ENCODE data around the gene PLK2. TPM values are rescaled to one million over a fixed set of nuclear protein-coding genes. Genes with fewer than 3 reads are reported as not detected.
A peak's percentile ranks its signal among the peaks of the same experiment; 100 is the strongest.

The PLK2 gene
- polyA plus RNA-seq, 2 of the 4 experiments (the other 2 are of a cell fraction) = 168 to 230 TPM

GRCh38 chr5:58440901-58441460 lies 18.9 kb downstream of the PLK2 start:
- DNase-seq (ENCODE audit: low read depth in 1 of 2, low spot score in 1 of 2) (no peak), ATAC-seq (no peak), FAIRE-seq (peak; percentile 59)
- Histone ChIP-seq H3K27ac (no peak overlapping the region; a peak in 1 of 6 replicates), H3K9me3 (no peaks in the 10 kb centered on the region), H3K4me3 (no peak overlapping the region), H3K4me1 (peaks cover 19% of the 10 kb centered on the region), H3K4me2 (peak overlapping the region; percentile 53)
- WGBS (ENCODE audit: missing lambda C conversion rate) = 36% methylated on average over 3 of the region's 3 CpGs
- ChIA-PET POLR2A (no interaction called here), CTCF (interaction anchor here (1.3 to 2.0 kb wide), 2 partner anchors 10 to 553 kb away, joined by 4 read pairs; no protein-coding TSS in a partner anchor)
- no peak for TF ChIP-seq FOSB (CRISPR knock-in tag; IDR thresholded peaks at IDR 0.05)
- no peak for TF ChIP-seq MYC (IDR thresholded peaks at IDR 0.05; ENCODE audit: borderline replicate concordance, low read length)
- no peak for TF ChIP-seq CBX8 (IDR thresholded peaks at IDR 0.05)
- TF ChIP-seq NR3C1 (IDR thresholded peaks at IDR 0.05) = no peak
- no peak for TF ChIP-seq E2F6 (IDR thresholded peaks at IDR 0.05; ENCODE audit: borderline replicate concordance, low read depth)
- TF ChIP-seq PBX3 (IDR thresholded peaks at IDR 0.05) = no peak
- no peak for TF ChIP-seq USF2 (IDR thresholded peaks at IDR 0.05)
- no peak for TF ChIP-seq ATOH8 (CRISPR knock-in tag; IDR thresholded peaks at IDR 0.05; ENCODE audit: low read depth)
- no peak for TF ChIP-seq MAZ (IDR thresholded peaks at IDR 0.05; ENCODE audit: borderline replicate concordance, low read depth, low read length)
- no peak for TF ChIP-seq ZFP36 (IDR thresholded peaks at IDR 0.05; ENCODE audit: borderline replicate concordance, partially characterized antibody)
- TF ChIP-seq ELK1 (IDR thresholded peaks at IDR 0.05; ENCODE audit: low read depth, low read length) = no peak
- no peak for TF ChIP-seq CHD2 (IDR thresholded peaks at IDR 0.05; ENCODE audit: low read length, partially characterized antibody)
- TF ChIP-seq HEYL (CRISPR knock-in tag; IDR thresholded peaks at IDR 0.05) = no peak
- TF ChIP-seq MAFK (IDR thresholded peaks at IDR 0.05; ENCODE audit: partially characterized antibody) = no peak
- no peak for TF ChIP-seq TP53 (CRISPR knock-in tag; IDR thresholded peaks at IDR 0.05)
- no peak for TF ChIP-seq MAX (IDR thresholded peaks at IDR 0.05)
- no peak for TF ChIP-seq RARB (CRISPR knock-in tag; IDR thresholded peaks at IDR 0.05)
- no peak for TF ChIP-seq GATA3 (IDR thresholded peaks at IDR 0.05; ENCODE audit: borderline replicate concordance)

GRCh38 chr5:58439094-58439644 lies 20.7 kb downstream of the PLK2 start:
- ChIA-PET POLR2A (no interaction called here), CTCF (interaction anchor here (0.9 to 2.0 kb wide), 3 partner anchors 14 to 551 kb away, joined by 3 to 5 read pairs (median 4); no protein-coding TSS in a partner anchor)
- H3K4me3 ChIP-seq = no peak overlapping the region
- H3K4me1 ChIP-seq = peaks cover 19% of the 10 kb centered on the region
- H3K27ac ChIP-seq = peak overlapping the region in 1 of 2 experiments; percentile 15; a peak in 1 of 6 replicates
- ATAC-seq = no peak
- 94% methylated on average over 5 of the region's 5 CpGs for WGBS (ENCODE audit: missing lambda C conversion rate)
- no peak overlapping the region for H3K4me2 ChIP-seq
- no peak for DNase-seq (ENCODE audit: low read depth in 1 of 2, low spot score in 1 of 2)
- no peak for FAIRE-seq
- H3K9me3 ChIP-seq = no peaks in the 10 kb centered on the region
- TF ChIP-seq FOXS1 (CRISPR knock-in tag; IDR thresholded peaks at IDR 0.05) (no peak), HEYL (CRISPR knock-in tag; IDR thresholded peaks at IDR 0.05) (no peak), RCOR1 (IDR thresholded peaks at IDR 0.05; ENCODE audit: low read depth, low read length) (no peak), ESRRA (IDR thresholded peaks at IDR 0.05; ENCODE audit: borderline replicate concordance, low read length) (no peak), SMC3 (IDR thresholded peaks at IDR 0.05) (no peak), HMGXB4 (CRISPR knock-in tag; IDR thresholded peaks at IDR 0.05; ENCODE audit: borderline replicate concordance) (no peak), TP53 (CRISPR knock-in tag; IDR thresholded peaks at IDR 0.05) (no peak), NFE2L2 (conservative IDR thresholded peaks at IDR 0.05; ENCODE audit: low read length) (no peak), E2F6 (IDR thresholded peaks at IDR 0.05; ENCODE audit: borderline replicate concordance, low read depth) (no peak), ZFP36 (IDR thresholded peaks at IDR 0.05; ENCODE audit: borderline replicate concordance, partially characterized antibody) (no peak), ATOH8 (CRISPR knock-in tag; IDR thresholded peaks at IDR 0.05; ENCODE audit: low read depth) (no peak), EHF (CRISPR knock-in tag; IDR thresholded peaks at IDR 0.05) (no peak), RAD21 (conservative IDR thresholded peaks at IDR 0.05 in 1 of 2, IDR thresholded peaks at IDR 0.05 in 1 of 2) (no peak), JUN (IDR thresholded peaks at IDR 0.05) (no peak), FOSB (CRISPR knock-in tag; IDR thresholded peaks at IDR 0.05) (no peak), MAFK (IDR thresholded peaks at IDR 0.05; ENCODE audit: partially characterized antibody) (no peak), ZC3H11A (IDR thresholded peaks at IDR 0.05) (no peak)

Measured in A549 (cell line).